Transverse colon (tissue), 4 donors: ENCODE measurements around the gene FAM98A.

ENCODE experiments used
- EP300 ChIP-seq: sonication (generic); formaldehyde crosslinking; IDR thresholded peaks from one replicate; pipeline ENCODE4 v1.6.1; 2017; ENCODE audit warnings: antibody characterized with exemption, low read depth
- POLR2A ChIP-seq: fragments of 450-650 bp; IDR thresholded peaks from one replicate; pipeline ENCODE4 v1.6.1; 2016; ENCODE audit warnings: antibody characterized with exemption, mild to moderate bottlenecking, moderate library complexity
- POLR2AphosphoS5 ChIP-seq, 3 donors: sonication (generic); formaldehyde crosslinking; IDR thresholded peaks; one replicate each; pipeline ENCODE4 v1.6.1; 2016; ENCODE audit warnings: antibody characterized with exemption in 3 of 3
- TF ChIP-seq, protein P1 (sequence below), 5 experiments: fragments of 200-600 bp in 3 of 5; fragments of 450-650 bp in 2 of 5; sonication (generic) in 3 of 5; IDR thresholded peaks; 1 replicate in 2 of 5; 2 replicates in 3 of 5; pipeline ENCODE4 v1.5.1; 2016 to 2017; ENCODE audit warnings: antibody characterized with exemption in 5 of 5, inconsistent platforms in 3 of 5, mild to moderate bottlenecking in 2 of 5, moderate library complexity in 1 of 5

DNA sequence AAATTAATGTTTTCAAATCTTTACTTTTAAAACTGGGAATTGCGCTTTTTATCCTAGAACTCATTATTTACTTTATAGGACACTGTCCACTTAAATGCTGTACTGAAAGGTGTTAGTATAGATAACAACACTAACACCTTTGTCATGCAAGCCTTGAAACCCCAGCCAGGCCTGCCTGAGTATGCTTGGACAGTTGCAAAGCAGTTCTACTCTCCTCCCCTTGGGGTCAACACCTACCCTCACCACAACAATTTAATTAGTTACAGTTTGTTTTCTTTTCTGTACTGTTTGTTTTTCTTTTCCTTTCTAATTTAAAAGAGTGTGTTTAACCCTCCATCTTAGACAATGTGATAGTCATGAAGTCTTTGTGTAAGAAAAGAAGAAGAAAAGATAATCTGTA lies 18.9 kb upstream of the FAM98A start:
- TF ChIP-seq, protein P1, sequence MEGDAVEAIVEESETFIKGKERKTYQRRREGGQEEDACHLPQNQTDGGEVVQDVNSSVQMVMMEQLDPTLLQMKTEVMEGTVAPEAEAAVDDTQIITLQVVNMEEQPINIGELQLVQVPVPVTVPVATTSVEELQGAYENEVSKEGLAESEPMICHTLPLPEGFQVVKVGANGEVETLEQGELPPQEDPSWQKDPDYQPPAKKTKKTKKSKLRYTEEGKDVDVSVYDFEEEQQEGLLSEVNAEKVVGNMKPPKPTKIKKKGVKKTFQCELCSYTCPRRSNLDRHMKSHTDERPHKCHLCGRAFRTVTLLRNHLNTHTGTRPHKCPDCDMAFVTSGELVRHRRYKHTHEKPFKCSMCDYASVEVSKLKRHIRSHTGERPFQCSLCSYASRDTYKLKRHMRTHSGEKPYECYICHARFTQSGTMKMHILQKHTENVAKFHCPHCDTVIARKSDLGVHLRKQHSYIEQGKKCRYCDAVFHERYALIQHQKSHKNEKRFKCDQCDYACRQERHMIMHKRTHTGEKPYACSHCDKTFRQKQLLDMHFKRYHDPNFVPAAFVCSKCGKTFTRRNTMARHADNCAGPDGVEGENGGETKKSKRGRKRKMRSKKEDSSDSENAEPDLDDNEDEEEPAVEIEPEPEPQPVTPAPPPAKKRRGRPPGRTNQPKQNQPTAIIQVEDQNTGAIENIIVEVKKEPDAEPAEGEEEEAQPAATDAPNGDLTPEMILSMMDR (IDR thresholded peaks at IDR 0.05): no peak
- TF ChIP-seq EP300 (no peak), POLR2A (no peak), POLR2AphosphoS5 (IDR thresholded peaks at IDR 0.05) (no peak)
